Stomach (tissue), 9 donors: ENCODE measurements around the gene UBR4. TPM values are rescaled to one million over a fixed set of nuclear protein-coding genes. Genes with fewer than 3 reads are reported as not detected.

ENCODE experiments used
- DNase-seq, 2 donors: peaks; one replicate each; pipeline versions ENCODE4 v3.0.0 to v3.0.0-alpha.2; 2013 to 2019
- H3K27ac ChIP-seq, 5 donors: fragments of 200-600 bp in 4 of 5; sonication (generic) in 4 of 5; one replicate each; pipeline ENCODE4 v1.5.1; 2013 to 2019; ENCODE audit warnings: mild to moderate bottlenecking in 1 of 5, moderate library complexity in 1 of 5
- H3K27me3 ChIP-seq, 3 donors: fragments of 200-600 bp; sonication (generic); one replicate each; pipeline ENCODE4 v1.5.1; 2017 to 2019; ENCODE audit warnings: mixed run types in 1 of 3
- H3K36me3 ChIP-seq, 4 donors: fragments of 200-600 bp; sonication (generic); 1 replicate in 3 of 4; 2 replicates in 1 of 4; pipeline ENCODE4 v1.5.1; 2016 to 2019
- H3K4me1 ChIP-seq, 4 donors: fragments of 200-600 bp; sonication (generic); one replicate each; pipeline ENCODE4 v1.5.1; 2016 to 2019
- H3K4me3 ChIP-seq, 4 donors: fragments of 200-600 bp; sonication (generic) in 3 of 4; one replicate each; pipeline ENCODE4 v1.5.1; 2016 to 2019; ENCODE audit warnings: mild to moderate bottlenecking in 1 of 4
- H3K9me3 ChIP-seq, 4 donors: fragments of 200-600 bp; sonication (generic); one replicate each; pipeline ENCODE4 v1.5.1; 2016 to 2019
- EP300 ChIP-seq: sonication (generic); formaldehyde crosslinking; IDR thresholded peaks from one replicate; pipeline ENCODE4 v1.6.1; 2017; ENCODE audit warnings: antibody characterized with exemption
- POLR2A ChIP-seq, 4 donors: fragments of 450-650 bp; IDR thresholded peaks; one replicate each; pipeline ENCODE4 v1.6.1; 2016; ENCODE audit warnings: antibody characterized with exemption in 4 of 4, control low read depth in 2 of 4, mild to moderate bottlenecking in 1 of 4, moderate library complexity in 1 of 4
- POLR2AphosphoS5 ChIP-seq, 3 donors: sonication (generic); formaldehyde crosslinking; IDR thresholded peaks; one replicate each; pipeline ENCODE4 v1.6.1; 2016; ENCODE audit warnings: antibody characterized with exemption in 3 of 3
- WGBS, 5 donors: extraction: QIAGEN DNeasy Blood & Tissue Kit in 3 of 5; methylation state at CpG; one replicate each; pipeline versions ENCODE4 v1.1.5 to v1.1.7; 2013 to 2018; 5-methylcytosine and 5-hydroxymethylcytosine counted together
- intact Hi-C: fragments of 100-400 bp; cut with DNase I; formaldehyde crosslinking; loops from one replicate; pipeline ENCODE4 v1.15.1; 2023; ENCODE audit warnings: low total_unique reads
- polyA plus RNA-seq, 3 donors: library from polyadenylated mRNA; stranded (reverse); fragments of 200-250 nt; gene quantifications; one replicate each; pipeline ENCODE4 v1.2.3, GENCODE V29; 2013
- total RNA-seq, 5 donors: library from RNA; depleted of rRNA; stranded (reverse); fragments of >200 nt; gene quantifications; one replicate each; pipeline versions ENCODE4 v1.1.0 to v1.2.3, GENCODE V29; 2014 to 2016
- TF ChIP-seq, protein P1 (sequence below), 7 experiments: fragments of 450-650 bp in 4 of 7; fragments of 200-600 bp in 3 of 7; sonication (generic) in 3 of 7; IDR thresholded peaks; one replicate each; pipeline ENCODE4 v1.5.1; 2016 to 2019; ENCODE audit warnings: antibody characterized with exemption in 7 of 7, control low read depth in 2 of 7, mild to moderate bottlenecking in 1 of 7
- donor health status: healthy with polysubstance abuse.
- donor health status: Bipolar disorder and iron deficiency.
- donor health status: healthy.

UBR4 gene
- total and polyA plus RNA-seq, 8 donors = 41.9 to 262 (median 128) TPM

DNA sequence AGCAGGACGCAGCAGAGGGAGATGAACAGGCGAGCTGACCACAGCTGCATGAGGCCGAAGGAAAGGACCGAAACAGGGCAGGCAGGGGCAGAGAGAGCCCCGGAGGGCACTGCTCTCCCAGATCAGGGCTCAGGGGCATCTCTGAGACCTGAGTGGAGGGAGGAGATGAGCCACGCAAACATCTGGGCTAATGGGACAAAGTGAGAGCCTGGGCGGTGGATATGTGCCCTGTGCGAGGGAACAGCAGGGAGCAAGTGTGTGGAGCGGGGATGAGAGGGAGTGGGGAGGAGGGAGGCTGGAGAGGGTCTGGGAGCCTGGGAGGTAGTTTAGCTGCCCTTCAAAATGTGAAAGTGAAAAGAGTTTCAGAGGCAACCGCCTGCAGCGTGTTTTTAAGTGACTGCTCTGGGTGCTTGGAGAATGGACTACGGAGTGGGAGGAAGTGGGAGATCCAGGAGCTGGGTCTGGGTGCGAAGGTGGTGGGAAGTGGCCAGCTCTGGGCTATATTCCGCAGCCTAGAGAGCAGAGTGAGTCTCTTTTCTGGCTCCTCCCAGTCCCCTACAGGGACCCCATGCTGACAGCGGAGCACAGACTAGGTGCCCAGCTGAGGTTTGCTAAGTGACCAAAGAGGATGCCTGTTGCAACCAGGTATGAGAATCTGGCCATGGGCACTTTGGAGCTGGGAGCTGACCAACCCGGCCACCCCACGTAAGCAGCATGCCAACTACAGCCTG lies 139.0 kb downstream of the UBR4 start:
- H3K36me3 ChIP-seq = peaks cover 36 to 39% (median 37%) of the 10 kb centered on the region in 4 donors
- intact Hi-C loops = no loop called here
- peaks cover 53 to 87% (median 68%) of the 10 kb centered on the region in 4 donors for H3K4me1 ChIP-seq
- no peak overlapping the region for H3K27ac ChIP-seq
- H3K9me3 ChIP-seq = no peaks in the 10 kb centered on the region
- no peak overlapping the region for H3K4me3 ChIP-seq
- 66 to 81% (median 76%) methylated on average over 17 of the region's 17 CpGs for WGBS, 5 donors
- H3K27me3 ChIP-seq = peaks cover 0 to 7% (median 0%) of the 10 kb centered on the region in 3 donors
- no peak for DNase-seq
- TF ChIP-seq POLR2AphosphoS5 (IDR thresholded peaks at IDR 0.05) = no peak
- TF ChIP-seq, protein P1, sequence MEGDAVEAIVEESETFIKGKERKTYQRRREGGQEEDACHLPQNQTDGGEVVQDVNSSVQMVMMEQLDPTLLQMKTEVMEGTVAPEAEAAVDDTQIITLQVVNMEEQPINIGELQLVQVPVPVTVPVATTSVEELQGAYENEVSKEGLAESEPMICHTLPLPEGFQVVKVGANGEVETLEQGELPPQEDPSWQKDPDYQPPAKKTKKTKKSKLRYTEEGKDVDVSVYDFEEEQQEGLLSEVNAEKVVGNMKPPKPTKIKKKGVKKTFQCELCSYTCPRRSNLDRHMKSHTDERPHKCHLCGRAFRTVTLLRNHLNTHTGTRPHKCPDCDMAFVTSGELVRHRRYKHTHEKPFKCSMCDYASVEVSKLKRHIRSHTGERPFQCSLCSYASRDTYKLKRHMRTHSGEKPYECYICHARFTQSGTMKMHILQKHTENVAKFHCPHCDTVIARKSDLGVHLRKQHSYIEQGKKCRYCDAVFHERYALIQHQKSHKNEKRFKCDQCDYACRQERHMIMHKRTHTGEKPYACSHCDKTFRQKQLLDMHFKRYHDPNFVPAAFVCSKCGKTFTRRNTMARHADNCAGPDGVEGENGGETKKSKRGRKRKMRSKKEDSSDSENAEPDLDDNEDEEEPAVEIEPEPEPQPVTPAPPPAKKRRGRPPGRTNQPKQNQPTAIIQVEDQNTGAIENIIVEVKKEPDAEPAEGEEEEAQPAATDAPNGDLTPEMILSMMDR (IDR thresholded peaks at IDR 0.05) = no peak
- TF ChIP-seq EP300 = no peak
- no peak for TF ChIP-seq POLR2A (IDR thresholded peaks at IDR 0.05)

DNA sequence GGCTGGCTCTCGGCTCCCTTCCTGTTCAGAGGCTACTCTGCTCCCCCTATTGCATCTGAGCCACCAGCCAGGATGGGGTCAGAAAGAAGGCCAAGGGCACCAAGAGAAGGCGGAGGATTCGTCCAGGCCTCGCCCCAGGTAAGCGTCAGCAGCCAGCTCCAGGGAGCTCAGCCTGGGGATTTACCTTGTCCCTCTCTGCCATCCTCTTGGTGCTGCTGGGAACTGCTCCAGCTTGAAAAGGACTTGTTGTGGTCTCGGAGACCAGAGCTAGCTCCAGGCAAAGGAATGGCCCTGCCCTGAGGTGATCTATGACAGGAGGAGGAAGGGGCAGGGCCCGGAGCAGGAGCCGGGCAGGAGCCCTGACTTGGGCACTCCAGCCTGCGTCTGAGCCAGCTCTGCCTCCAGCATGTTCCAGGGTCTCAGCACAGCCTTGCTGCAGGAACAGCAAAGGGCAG lies 139.8 kb downstream of the UBR4 start:
- H3K27me3 ChIP-seq = peaks cover 0 to 7% (median 0%) of the 10 kb centered on the region in 3 donors
- H3K4me3 ChIP-seq = no peak overlapping the region
- no peaks in the 10 kb centered on the region for H3K9me3 ChIP-seq
- H3K4me1 ChIP-seq = peaks cover 48 to 83% (median 66%) of the 10 kb centered on the region in 4 donors
- 25 to 47% (median 35%) methylated on average over 4 to 9 of the region's 9 CpGs for WGBS, 5 donors
- peak in 1 of 2 donors; percentile 21 for DNase-seq
- H3K36me3 ChIP-seq = peaks cover 28 to 31% (median 29%) of the 10 kb centered on the region in 4 donors
- H3K27ac ChIP-seq = peak overlapping the region in 1 of 5 donors; percentile 53
- TF ChIP-seq POLR2A (IDR thresholded peaks at IDR 0.05) = no peak
- TF ChIP-seq EP300 = no peak
- no peak for TF ChIP-seq POLR2AphosphoS5 (IDR thresholded peaks at IDR 0.05)
- TF ChIP-seq, protein P1 (IDR thresholded peaks at IDR 0.05) = no peak
- intact Hi-C loops = no loop called here

DNA sequence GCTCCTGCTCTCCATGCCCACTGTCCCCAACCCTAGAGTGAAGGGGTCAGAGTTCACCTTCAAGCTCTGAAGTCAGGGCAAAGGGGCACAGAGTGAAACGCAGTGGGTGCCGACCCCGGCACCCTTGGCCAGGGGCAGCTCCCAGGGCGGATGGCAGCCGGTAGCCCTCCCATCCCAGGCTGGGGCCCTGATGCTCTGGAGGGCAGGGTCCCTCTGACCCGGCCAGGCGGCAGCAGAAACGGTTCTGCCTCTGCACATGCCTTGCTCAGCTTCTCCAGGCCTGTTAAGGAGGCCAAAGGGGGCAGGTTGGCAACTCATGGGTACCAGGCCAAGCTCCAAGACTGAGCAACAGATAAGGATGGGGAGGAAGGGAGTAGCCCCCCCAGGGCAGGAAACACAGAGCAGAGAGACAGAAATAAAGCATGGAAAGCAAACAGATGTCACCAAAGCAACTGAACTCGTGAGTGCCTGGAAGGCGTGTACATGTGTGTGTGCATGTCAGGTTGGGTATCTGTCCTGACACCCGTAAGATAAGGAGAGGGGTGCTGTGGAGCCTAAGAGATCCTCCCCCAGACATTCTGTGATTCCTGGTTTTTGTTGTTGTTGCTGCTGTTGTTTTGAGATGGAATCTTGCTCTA lies 141.3 kb downstream of the UBR4 start:
- peaks cover 35 to 68% (median 51%) of the 10 kb centered on the region in 4 donors for H3K4me1 ChIP-seq
- no peak overlapping the region for H3K4me3 ChIP-seq
- peaks cover 13 to 16% (median 14%) of the 10 kb centered on the region in 4 donors for H3K36me3 ChIP-seq
- 58 to 66% (median 63%) methylated on average over 9 to 11 of the region's 11 CpGs for WGBS, 5 donors
- peaks cover 0 to 7% (median 0%) of the 10 kb centered on the region in 3 donors for H3K27me3 ChIP-seq
- no peaks in the 10 kb centered on the region for H3K9me3 ChIP-seq
- no peak for DNase-seq
- TF ChIP-seq, protein P1 (IDR thresholded peaks at IDR 0.05) = no peak
- no peak for TF ChIP-seq POLR2AphosphoS5 (IDR thresholded peaks at IDR 0.05)
- TF ChIP-seq EP300 = no peak
- no peak for TF ChIP-seq POLR2A (IDR thresholded peaks at IDR 0.05)
- intact Hi-C loops = no loop called here
- H3K27ac ChIP-seq = no peak overlapping the region

DNA sequence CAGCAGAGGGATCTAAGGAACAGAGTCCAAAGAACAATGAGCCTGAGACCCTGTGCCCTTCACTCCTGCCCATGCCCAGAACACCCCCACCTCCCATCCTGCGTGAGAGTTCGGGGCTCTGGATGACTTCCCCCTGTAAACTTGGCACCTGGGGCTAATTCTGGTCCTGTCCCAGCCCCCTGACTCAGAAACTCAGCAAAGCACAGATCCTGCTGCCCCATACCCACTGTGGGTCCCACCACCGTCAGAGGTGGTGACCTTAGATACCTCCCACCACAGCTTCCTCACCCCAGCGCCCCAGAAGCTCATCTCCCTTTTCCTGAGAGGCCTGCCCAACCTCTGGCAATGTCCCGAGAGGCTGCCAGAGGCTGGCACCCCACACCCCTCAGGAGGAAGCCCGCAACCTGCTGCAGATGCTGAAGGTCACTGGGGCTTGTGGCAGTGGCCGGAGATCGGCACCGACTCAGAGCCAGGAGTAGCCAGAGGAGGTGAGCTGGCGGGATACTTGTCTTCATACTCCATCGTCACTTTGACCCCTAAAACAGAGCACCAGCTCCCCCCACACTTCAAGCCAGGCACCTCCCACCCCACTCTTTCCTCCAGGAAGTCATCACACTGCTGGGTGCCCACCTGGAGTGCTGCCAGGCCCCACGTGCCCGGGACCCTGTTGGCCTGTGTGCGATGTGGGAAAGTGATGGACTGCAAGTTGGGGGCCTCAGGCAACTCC lies 142.0 kb downstream of the UBR4 start:
- H3K4me1 ChIP-seq = peaks cover 28 to 61% (median 45%) of the 10 kb centered on the region in 4 donors
- DNase-seq = no peak

More for the DNA sequence above, 142.0 kb downstream of the UBR4 start:
- intact Hi-C loops = no loop called here
- H3K36me3 ChIP-seq = peaks cover 7 to 9% (median 7%) of the 10 kb centered on the region in 4 donors
- TF ChIP-seq, protein P1 (IDR thresholded peaks at IDR 0.05) = no peak
- TF ChIP-seq POLR2A (IDR thresholded peaks at IDR 0.05) = no peak
- no peak for TF ChIP-seq POLR2AphosphoS5 (IDR thresholded peaks at IDR 0.05)
- no peak for TF ChIP-seq EP300
- 48 to 57% (median 50%) methylated on average over 9 to 14 of the region's 14 CpGs for WGBS, 5 donors
- H3K4me3 ChIP-seq = no peak overlapping the region
- peak overlapping the region in 3 of 5 donors; percentile 2 to 82 (median 78) for H3K27ac ChIP-seq
- no peaks in the 10 kb centered on the region for H3K9me3 ChIP-seq
- H3K27me3 ChIP-seq = peaks cover 0 to 7% (median 0%) of the 10 kb centered on the region in 3 donors
